Forelimb muscle (tissue), 1 donor: ENCODE data around the gene FOXP2. TPM values are rescaled to one million over a fixed set of nuclear protein-coding genes. Genes with fewer than 3 reads are reported as not detected.
A peak's percentile ranks its signal among the peaks of the same experiment; 100 is the strongest.

Source experiments
- DNase-seq: peaks from one replicate; pipeline ENCODE4 v3.0.0-alpha.2; 2013; ENCODE audit warnings: low read depth
- polyA plus RNA-seq: library from polyadenylated mRNA; unstranded; fragments of 120-200 nt; gene quantifications from one replicate; pipeline ENCODE4 v1.2.1, GENCODE V29; 2013; ENCODE audit not compliant: insufficient read length

The FOXP2 gene
- polyA plus RNA-seq, 1 donor = 10.3 TPM

DNA sequence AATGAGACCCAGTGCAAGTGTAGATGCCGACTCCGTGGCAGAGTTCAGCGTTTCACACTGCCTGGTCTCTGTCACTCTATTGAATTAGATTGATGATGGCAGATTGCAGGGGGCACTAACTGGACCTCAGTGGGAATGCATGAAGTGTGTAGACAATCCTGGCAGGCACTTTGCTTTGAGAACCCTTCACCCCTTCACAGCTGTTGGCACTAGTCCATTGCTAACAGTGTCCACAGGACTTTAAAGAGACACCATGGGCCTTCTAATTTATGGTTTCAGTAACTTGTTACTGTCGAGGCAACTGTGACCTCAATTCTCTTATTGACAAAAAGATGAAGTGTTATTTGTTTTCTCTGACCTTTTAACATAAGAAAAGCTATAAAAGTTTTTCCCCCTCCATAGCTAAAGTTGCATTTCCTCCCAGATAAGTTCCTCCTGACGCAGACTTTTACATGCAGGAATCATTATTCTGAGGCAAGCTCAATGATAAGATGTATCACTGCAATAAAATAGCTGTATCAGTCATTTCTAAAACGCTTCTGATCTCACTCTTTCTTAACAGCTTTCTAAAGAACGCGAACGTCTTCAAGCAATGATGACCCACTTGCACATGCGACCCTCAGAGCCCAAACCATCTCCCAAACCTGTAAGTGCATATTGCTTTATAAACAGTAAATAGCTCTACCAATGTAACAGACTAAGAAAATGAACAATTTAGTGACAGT lies 238.9 kb downstream of the FOXP2 start:
- DNase-seq = no peak

- DNase-seq = no peak
Observed at GRCh38 chr7:114656466-114656865, 241.9 kb downstream of the FOXP2 start.

- DNase-seq = no peak
Observed at GRCh38 chr7:114657279-114657678, 242.7 kb downstream of the FOXP2 start.

DNA sequence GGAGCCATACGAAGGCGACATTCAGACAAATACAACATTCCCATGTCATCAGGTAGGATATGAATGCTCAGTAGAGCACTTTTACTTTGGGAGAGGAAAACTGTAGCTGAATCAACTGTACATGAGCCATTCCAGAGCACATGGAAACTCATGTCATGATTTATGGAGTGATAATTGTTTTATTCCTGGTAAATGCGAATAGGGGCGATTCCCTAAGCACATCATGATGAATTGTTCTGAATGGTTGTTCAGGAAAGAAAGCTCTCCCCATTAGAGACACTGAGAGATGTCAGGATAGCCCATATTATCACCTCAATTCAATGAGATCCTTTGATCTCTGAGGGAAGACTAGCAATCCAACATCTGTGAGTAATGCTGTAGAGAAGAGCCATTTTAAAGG lies 243.6 kb downstream of the FOXP2 start:
- no peak for DNase-seq

DNA sequence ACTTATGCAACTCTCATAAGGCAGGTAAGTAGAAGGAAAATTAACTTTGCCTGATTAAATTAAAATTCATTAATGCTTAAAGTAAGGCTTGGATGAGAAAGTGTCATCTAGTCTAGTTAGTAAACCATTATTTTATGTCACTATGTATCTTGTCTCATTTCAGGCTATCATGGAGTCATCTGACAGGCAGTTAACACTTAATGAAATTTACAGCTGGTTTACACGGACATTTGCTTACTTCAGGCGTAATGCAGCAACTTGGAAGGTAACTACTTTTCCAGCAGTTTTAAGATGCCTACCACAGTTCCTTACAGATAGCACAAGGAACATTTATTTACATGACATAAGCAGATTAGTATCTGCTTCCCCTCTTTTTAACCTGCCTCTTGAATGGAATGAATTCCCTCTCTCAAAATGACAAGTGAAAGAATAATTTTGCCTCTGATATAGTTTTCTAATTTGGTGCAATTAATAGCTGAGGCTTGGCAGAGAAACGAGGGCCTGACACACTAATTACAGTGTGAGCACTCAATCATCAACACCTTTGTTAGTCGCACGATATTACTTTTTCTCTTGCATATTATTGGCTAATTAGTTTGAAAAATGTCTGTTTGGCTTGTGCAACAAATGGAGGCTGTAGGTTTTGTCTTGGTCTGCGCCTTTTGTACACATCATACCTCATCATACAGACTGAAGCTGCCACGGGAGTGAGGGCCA lies 245.0 kb downstream of the FOXP2 start:
- DNase-seq = no peak

GRCh38 chr7:114660126-114660486 lies 245.5 kb downstream of the FOXP2 start:
- DNase-seq = no peak

DNA sequence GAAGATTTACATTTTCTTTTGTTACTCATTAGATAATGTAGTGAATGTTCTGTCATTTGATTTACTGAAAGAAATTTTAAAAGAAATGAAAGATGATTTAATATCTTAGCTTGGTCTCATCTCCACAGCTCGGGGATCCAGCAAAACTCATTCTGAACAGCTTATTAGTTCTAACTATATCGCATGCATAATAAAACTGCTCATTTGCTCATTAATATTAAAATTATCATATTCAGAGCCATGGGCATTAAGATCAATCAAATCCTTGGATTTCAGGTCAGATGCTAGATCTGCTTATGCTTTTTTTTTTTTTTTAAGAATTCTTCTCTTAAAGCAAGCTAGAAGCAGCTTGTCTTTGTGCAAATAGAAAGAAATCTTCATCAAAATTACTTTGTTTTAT lies 246.1 kb downstream of the FOXP2 start:
- no peak for DNase-seq

DNA sequence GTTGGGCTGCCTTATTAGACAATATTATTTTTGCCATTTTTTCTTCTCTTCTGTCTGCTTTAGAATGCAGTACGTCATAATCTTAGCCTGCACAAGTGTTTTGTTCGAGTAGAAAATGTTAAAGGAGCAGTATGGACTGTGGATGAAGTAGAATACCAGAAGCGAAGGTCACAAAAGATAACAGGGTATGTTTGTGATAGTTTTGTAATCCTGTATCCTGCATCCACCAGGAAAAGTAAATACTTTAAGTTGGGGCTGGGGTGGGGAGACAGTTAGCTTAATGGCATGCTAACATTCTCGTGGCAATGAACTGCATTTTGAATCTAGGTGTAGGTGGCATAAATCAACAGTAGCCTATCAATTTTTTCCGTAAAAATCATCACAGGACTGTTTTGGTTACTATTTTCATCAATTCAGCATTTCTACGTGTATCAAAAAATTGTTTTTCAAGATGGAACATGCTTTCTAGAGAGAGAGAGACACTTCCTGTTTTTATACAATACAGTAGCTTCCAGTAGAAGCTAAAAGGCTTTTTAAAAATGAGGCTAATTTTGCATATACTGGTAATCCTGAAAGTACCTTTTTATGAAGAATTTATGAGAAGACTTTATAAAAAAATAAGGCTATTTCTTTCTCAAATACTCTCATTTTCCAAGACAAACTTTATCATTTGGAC lies 247.5 kb downstream of the FOXP2 start:
- no peak for DNase-seq

DNA sequence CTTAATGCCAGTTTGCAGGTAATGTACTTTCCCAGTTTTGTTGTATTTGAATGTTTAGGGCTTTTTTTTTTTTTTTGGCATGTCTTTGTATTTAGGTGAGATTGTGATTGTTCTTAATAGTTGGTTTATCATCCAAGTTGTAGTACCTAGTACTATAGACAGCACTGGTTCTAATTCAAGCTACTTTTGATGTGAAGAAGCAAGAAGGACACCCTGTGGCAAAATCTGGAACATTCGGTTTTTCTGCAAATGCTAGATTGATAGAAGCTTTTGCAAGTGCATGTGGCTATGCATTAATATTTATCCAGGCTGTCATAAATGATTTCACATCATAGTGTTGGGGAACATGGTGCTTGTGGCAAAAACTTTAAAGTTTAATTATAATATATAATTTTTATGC lies 248.9 kb downstream of the FOXP2 start:
- DNase-seq = peak; percentile 9

DNA sequence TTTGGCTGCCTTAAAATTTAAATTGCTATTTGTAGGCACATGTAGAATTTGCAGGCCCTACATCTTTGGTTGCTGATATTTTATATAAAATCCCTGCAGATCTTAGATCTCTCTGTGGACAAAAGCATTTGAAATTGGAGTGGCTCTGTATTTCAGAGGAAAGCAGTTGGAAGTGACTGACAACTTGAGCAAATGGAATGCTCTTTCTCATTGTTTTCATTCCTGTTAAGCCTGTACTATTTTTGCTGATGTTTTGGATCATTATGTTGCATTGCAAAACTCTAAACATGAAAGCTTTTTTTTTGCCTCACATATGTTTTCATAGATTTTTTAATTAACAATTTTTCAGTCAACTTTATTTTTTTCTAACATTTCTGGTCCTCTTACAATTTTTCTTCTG lies 256.1 kb downstream of the FOXP2 start:
- no peak for DNase-seq

DNA sequence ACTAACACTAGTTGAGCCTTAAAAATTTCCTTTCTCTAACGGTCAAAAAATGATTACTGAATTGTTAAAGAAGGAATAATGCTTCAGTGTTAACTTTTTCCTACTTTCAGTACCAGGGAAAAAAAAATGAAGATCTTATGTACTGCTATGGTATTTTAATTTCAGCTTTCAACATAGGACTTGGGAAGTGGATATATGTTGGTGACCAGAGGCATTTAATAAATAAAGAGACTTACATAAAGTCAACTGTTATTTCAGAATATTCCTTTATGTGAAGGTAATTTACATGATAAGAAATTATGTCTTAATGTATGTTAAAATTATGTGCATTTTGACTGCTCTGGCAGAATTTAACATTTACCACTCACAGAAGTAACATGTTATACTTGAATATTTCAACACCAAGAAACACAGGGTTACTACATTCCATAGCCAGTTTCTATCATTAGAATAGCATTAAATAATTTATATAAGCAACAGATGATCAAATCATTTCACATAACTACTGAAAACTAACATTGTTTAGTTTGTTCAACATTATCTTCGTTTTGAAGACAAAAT lies 257.0 kb downstream of the FOXP2 start:
- DNase-seq = no peak

DNA sequence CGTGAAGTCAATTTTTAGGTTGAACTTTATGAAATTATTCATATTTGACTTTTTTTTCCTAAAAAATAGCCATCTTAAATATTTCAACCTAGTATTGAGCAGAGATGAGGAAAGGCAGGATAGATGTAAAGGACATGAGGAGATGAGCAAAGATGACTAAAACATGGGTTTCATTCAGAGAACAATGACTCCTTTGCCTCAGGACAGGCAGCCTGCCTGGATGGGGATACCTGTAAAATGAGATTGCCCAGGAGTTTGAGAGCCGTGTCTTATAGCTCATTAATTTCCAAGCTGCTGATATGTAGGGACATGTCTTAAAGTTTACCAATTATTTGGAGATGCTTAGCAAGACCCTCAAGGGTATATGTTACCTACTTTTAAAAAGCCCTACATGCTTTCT lies 263.5 kb downstream of the FOXP2 start:
- no peak for DNase-seq

- no peak for DNase-seq
Observed at GRCh38 chr7:114687238-114687637, 272.6 kb downstream of the FOXP2 start.

- DNase-seq = no peak
Observed at GRCh38 chr7:114688443-114689055, 273.9 kb downstream of the FOXP2 start.

- DNase-seq = no peak
Observed at GRCh38 chr7:114689406-114689805, 274.8 kb downstream of the FOXP2 start.

- DNase-seq = no peak
Observed at GRCh38 chr7:114691605-114692004, 277.0 kb downstream of the FOXP2 start.

GRCh38 chr7:114695182-114695581 lies 280.6 kb downstream of the FOXP2 start:
- DNase-seq = no peak

DNA sequence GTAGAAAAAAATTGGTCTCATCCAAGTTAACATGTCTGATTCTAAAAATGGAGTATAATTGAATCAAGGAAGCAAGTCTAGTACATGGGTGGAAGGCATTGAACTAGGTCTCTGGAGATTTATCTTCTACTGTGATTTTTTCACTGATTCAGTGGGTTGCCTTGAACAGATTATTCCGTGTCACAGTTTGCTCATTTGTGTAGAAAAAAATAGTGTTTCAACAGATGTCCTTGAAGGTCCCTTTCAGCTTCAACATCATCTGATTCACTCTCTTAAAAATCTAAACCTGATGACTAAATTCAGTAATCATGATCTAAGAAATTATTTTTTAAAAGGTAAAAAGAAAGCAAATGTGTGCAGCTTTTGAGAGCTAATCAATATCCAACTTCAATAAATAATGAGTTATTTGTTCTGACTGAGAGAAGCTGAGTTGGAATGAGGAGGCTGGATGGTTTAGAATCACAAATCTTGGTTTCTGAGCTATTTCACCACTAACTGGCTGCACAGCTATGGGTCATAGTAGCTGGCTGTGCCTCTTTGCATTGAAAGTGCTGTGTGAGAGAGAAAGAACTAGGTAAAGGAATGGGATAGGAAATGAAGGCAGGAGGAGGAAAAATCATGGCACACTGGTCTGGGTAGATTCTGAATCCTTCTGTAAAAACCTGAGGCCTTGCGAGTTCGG lies 285.8 kb downstream of the FOXP2 start:
- no peak for DNase-seq

DNA sequence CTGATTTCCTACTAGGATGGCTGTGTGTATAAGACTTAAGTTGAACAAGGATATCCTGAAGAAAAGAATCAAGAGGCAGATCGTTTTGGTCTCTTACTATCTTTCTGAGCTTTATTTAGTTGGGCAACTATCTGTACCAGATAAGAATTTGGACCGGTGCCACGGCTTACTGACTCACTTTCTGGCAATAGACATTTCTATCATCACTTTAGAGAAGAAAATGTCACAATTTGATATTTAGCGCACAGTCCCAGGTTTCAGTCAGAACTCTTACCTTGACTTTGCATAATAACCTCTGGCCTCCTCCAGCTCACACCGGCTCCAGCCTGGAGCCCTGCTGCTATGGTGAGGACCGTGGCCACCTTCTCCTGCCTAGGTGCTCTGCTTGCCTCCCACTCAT lies 289.1 kb downstream of the FOXP2 start:
- no peak for DNase-seq

DNA sequence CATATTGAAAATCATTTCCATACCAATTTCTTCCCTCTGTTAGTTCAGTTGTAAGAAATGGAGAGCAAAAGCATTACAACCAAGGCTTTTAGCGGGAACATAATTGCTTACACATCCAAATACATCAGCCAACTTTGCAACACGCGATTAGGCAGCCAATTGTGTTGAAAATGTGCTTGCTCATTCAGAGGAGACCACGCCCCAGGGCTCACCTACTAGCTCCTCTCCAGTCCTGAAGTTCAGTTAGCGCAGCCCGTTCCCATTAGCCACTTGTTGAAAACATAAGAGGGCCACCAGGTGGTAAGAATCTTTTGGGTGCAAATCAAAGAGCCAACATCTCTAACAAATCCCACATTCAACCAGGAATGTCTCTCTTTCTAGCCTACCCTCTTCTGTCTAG lies 294.0 kb downstream of the FOXP2 start:
- no peak for DNase-seq

DNA sequence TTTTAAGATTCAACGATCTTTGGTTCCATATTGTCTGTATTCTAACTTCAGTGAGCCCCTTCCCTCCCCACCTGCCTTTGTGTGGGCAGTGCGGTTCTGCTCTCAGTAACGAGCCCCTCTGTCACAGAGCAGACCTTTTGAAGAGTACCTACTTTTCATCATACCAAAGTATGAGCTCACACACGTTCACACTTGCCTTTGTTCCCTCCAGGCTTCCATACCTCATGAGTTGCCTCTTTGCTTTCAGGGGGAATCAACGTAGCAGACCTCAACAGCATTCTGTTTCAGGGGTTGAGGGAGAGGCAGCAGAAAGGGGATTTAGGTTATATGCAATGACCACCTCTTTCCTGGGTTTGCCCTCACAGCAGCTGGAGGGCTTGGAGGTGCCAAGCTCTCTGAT lies 295.9 kb downstream of the FOXP2 start:
- no peak for DNase-seq

- no peak for DNase-seq
Observed at GRCh38 chr7:114711241-114711640, 296.6 kb downstream of the FOXP2 start.
